CD4-positive, alpha-beta T cell treated with Interleukin-4 for 1 hour (primary cell): Measurements from ENCODE around the gene PRPF4.
"Not testable (repeated sequence)": the region's sequence is repeated elsewhere in the genome, so short reads cannot be mapped to it uniquely, and the experiment has no call there.

Experiments
- DNase-seq, 2 donors: peaks; one replicate each; pipeline ENCODE4 v3.0.0-alpha.2; 2020 to 2022

Gene PRPF4

DNA sequence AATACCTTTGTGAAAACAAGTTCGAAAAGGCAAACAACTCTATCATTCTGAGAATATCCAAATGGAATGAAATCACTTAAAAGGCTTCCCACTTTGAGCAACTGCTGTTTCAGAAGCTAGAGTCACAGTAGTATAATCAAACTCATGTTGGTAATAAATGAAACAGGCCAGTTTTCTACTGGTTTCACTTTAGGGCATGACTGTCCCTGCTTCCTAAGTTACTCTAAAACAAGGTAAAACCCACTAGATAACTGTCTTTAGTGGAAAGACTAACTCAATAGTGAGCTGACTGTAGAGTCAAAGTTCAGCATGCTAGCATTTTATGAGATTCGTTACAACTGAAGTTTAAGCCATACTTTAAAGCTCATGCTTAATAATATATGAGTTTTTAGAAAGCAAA lies 6.1 kb upstream of the PRPF4 start:
- DNase-seq, result no peak

DNA sequence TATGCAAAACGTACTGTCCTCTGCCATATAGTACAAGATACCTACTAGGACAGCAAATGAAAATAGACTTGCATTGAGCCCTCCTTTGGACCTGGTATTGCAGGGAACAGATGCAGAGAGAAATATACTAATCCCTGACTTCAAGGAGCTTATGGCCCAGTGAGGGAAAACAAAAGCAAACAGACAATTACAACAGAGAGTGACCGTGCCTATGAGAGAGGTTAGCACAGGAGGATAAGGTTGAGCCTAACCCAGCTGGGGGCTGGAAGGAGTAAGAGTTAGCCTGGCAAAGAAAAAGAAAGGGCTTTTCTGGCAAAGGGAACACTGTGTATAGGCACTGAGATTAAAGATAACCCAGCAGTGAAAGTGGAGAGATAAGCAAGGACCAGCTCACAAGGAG lies 5.6 kb upstream of the PRPF4 start:
- DNase-seq, result no peak

DNA sequence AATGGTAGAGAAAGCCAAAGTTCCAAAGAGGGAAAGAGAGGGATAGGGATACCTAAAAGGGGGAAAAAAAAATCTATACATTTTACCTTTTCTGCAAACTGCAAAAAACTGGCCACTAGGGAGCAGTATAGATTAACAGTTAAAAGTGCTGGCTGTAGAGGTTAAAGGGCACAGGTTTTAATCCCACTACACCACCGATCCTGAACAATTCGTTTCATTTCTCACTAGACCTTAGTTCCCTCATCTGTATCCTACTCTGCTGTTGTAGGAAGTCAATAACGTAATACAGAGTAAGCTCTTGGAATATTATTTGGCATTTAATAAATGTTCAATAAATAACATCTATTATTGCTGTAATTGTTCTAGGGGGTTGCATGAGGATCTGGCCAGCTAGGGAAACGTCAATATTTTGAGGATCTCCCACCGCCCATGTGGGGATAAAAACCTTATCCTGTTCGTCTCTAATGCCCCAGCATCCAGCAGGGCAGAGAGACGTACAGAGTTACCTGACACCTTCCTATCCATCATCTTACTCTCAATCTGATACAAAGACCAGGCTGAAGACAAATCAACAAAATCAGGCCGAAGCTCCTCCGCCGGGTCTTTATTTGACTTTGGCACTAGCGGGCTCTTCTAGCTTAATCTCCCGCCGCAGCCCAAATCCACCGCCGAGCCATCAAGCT lies 843 bp upstream of the PRPF4 start:
- peak in 1 of 2 donors; percentile 75 for DNase-seq

DNA sequence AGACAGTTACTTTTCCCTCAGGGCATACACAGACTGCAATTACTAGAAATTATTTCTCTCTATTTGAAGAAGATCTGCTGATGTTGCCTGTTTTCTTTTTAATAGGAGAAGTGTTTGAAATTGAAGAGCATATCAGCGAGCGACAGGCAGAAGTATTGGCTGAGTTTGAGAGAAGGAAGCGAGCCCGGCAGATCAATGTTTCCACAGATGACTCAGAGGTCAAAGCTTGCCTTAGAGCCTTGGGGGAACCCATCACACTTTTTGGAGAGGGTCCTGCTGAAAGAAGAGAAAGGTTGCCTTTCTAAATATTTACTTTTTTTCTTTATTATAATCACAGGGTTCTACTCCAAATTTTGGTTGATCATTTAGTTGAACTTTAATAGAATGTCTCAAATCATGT lies 3.4 kb downstream of the PRPF4 start:
- DNase-seq, result no peak

DNA sequence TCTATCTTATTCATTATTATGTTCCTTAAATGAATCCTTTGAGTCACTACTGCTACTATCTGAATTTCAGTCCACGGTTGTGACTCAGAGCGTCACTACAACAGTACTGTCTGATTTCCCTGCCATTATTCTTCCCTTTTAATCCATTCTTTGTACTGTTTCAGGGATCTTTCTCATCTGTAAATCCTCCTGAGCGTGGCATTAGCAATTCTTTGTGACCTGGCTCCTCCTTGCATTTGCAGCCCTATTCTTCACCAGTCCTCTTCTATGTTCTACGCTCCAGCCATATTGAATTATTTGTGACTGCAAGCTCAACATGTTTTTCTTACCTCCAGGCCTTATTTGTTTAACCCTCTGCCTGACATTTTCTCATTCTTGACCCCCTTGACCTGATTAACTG lies 5.9 kb downstream of the PRPF4 start:
- no peak for DNase-seq

DNA sequence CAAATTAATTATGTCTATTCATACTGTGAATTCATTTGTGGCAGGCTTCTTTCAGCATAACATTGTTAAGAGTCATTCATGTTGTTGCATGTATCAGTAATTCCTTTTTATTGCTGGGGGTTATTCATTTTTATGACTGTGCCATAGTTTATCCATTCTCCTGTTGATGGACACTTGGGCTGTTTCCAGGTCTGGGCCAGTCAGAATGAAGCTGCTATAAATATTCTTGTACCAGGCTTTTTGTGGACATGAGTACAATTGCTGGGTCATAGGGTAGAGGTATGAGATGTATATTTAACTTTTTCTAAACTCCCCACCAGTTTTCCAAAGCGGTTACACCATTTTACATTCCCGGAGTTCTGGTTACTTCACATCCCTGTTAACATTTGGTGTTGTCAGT lies 13.6 kb downstream of the PRPF4 start:
- no peak for DNase-seq

DNA sequence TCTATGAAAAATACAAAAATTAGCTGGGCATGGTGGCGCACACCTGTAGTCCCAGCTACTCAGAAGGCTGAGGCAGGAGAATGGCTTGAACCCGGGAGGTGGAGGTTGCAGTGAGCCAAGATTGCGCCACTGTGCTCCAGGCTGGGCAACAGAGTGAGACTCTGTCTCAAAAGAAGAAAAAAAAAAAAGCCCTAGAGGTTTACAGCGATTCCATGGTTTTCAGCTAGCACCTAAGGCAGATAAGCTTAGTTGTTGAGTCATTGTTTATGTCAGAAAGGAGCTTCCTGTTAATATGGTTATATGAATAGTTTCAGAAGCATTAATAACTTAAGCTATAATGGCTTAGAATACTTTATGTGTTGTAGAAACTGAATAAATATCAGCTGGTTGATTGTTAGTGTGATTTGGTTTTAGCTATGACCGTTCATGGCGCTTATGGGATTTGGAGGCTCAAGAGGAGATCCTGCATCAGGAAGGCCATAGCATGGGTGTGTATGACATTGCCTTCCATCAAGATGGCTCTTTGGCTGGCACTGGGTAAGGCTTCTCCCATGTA lies 14.7 kb downstream of the PRPF4 start:
- DNase-seq, result no peak

DNA sequence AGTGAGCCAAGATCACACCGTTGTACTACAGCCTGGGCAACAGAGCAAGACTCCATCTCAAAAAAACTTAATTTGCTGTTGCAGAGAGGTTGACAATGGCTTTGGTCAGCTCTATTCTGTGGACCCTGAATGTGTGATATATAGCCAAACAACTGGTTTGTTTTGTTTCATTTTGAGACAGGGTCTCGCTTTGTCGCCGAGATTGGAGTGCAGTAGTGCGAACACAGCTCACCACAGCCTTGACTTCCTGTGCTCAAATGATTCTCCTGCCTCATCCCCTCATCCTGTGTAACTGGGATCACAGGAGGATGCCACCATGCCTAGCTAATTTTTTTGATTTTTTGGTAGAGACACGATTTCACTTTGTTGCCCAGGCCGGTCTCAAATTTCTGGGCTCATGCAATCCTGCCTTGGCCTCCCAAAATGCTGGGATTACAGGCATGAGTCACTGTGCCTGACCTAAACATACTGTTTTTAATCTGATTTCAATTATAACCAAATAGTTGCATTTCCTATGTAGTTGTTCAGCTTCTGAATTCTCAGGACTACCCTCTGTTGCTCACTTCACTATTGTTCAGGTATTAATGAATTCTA lies 17.9 kb downstream of the PRPF4 start:
- no peak for DNase-seq

DNA sequence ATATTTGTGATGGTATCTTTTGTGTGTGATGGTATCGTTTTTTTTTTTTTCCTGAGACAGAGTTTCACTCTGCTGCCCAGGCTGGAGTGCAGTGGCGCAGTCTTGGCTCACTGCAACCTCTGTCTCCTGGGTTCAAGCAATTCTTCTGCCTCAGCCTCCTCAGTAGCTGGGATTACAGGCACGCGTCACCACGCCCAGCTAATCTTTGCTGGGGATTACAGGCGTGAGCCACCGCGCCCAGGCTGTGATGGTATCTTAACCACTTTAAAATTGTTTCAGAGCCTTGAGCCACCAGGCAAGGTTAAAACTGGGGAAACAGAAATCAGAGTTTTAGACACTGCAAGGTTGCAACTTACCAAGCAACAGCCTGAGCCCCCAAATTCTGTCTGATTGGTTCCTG lies 20.8 kb downstream of the PRPF4 start:
- not testable (repeated sequence) for DNase-seq

DNA sequence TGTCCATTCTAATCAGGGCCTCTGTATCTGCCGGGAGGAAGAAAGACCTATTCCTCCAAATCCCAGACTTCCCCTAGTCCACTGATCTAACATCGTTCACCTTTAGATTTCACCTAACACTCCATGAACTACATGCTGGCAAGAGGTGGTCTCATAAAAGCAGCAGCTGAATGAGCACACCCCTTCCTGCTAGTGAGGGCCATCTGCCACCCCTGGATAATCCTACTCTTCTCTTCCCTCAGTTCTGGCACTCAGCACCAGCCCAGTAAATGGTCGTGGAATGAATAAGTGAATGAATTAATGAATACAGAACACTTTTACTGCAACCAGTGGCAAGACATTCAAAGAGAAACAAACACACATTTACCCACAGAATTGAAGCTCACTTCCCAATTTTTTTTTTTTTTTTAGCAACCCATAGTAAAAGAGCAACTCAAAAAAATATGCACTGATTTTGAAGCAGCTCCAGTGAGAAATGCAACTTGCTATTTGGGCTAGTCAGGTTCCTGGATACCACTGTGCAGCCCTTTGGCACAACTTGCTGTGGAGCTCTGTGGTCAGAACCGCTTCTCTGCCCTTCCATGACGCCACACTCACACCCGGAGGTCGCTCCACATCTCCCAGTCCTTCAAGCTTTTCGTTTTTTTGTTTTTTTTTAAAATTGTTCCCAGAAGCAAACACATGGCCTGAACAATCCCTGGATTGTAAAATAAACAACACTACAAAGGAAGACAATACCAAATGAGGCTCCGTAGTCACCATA lies 21.5 kb downstream of the PRPF4 start:
- no peak for DNase-seq

DNA sequence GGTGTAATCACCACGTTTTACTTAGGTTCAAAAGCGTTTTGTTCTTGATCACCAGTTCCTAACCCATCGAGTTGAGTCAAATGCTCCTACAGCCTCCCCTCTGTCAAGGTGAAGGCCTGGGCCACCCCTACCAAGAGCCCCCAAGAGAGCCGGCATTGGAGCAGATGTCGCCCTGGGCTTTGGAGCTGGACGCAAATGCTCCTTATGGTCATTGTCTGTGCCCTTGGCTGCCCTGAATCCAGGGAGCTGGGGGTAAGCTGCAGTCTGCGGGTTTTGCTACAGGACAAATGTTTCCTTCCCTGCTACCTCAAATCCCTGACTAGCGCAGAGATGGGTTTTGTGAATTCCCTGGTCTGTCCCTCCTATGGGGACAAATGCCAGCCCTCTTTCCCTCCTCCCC lies 22.9 kb downstream of the PRPF4 start:
- DNase-seq, result no peak

DNA sequence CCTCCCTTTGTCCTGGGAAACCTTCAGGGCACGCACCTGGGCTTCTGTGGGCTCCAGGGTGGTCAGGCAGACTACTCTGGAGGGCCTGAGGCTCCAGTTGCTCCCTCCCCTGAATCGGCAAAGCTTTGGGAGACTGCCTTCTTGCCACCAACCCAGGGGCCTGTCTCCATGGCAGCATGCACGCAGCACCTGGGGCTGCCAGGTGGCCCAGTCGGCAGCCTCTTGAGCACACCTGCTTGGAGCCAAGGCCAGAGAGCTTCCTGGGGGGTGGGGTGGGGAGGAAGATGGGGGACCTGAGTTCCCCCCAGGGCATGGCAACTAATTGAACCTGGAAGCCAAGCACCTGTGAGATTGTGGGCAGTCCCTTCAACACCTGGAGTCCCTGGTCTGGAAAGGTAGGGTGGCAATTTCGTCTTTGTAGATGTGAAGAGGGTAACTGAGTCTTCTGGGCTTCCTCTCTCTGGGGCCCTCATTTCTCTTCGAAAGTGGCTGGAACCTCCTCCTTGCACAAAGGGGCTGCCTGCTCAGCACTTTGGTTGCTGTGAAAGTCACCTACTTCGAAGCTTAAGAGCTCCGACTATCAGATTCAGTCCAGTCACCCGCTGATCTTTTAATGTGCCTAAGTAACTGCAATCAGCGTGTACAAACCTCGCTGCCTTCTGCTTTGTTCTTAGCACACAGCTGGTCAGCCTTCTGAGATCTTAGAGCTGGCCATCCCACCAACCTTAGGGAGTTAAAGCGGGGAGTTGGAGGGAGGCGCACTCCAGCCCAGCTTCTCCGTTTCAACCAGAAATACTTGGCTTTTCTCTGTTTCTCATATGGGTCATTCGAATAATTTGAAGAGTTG lies 23.7 kb downstream of the PRPF4 start:
- no peak for DNase-seq

DNA sequence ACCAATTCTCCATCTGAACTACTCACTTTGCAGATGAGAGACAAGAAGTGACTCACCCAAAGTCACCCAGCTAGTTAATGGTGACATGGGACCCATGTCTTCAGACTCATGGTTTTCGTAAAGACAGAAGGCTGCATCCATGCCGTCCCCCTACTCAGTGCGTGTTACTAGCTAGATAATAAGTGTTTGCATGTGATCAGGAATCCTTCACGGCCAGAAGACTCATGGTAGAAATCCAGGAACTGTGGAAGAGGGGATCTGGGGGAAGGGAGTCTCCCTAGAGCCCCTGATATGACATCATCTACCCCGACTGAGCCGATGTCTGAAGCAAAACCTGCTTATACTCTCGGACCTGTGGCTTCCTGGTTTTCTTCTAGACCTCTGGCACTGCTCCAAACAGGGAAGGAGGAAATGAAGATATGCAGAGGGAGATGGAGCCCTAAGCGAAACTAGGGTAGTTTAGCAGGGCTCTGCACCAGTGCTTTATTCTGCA lies 24.4 kb downstream of the PRPF4 start:
- peak in 1 of 2 donors; percentile 17 for DNase-seq

DNA sequence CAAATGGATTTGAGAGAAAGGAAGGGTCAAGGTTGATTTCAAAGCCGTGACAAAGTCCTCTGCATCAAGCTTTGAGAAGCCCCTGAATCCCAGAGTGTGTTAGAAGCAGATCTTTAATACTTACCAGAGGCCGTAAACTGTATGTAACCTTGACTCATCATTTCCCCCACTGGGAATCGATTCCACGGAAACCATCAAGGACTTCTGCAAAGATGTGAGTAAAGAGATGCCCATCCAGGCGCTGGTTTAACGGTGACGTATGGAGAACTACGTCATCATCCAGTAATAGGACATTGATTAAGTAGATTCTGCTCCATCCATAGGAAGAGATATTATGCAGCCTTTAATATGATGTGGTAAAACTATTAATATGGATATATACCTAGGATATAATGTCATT lies 26.1 kb downstream of the PRPF4 start:
- DNase-seq, result no peak

DNA sequence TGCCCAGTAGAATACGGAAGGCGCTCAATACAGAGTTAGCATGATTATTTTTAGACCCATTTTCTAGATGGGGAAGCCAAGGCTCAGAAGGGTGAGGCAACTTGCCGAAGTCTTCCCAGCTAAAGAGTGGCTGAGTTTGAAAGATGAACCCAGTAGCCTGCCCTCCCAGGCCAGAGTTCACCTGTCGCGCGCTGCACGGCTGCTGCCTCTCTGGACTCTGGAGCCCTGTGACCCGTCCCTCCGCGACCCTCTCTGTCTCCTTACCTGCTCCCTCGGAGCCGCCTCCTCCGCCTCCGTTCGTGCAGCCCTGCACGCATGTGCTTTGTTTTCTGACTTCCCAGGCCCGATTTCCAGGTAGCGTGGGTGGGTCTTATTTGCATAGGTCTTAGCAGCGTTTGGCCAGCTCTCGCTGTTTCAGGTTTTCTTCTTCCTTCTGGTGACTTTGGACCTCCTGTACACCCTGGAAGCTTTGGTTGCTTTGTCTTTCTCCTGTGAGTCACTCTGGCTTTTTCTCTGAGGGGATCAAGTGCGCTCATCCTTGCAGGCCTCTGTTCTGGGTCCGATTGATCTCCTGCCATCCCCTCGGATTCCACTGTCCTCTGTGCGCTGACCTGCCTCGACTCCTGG lies 27.4 kb downstream of the PRPF4 start, which contains the start of gene RNF183:
TSS of gene RNF183 (minus strand) at position 585 of the 627 bp plus-strand sequence. CDS start 5,192 bp downstream, outside the sequence.
- DNase-seq, result no peak

DNA sequence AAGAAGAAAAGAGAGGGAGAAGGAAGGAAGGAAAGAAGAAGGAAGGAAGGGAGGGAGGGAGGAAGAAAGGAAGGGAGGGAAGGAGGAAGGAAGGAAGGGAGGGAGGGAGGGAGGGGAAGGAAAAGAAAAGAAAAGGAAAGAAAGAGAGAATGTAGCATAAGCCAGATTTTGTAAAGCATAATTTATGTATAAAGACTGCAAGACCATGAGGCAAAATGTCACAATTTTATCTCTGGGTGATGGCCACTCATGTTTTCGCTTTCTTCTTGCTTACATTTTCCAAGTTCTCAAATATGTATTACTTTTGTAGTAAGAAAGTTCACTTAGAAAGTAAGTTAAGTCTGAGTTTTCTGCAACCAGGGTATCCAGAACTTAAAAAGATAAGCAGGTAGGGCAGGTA lies 31.1 kb downstream of the PRPF4 start:
- DNase-seq, result no peak

DNA sequence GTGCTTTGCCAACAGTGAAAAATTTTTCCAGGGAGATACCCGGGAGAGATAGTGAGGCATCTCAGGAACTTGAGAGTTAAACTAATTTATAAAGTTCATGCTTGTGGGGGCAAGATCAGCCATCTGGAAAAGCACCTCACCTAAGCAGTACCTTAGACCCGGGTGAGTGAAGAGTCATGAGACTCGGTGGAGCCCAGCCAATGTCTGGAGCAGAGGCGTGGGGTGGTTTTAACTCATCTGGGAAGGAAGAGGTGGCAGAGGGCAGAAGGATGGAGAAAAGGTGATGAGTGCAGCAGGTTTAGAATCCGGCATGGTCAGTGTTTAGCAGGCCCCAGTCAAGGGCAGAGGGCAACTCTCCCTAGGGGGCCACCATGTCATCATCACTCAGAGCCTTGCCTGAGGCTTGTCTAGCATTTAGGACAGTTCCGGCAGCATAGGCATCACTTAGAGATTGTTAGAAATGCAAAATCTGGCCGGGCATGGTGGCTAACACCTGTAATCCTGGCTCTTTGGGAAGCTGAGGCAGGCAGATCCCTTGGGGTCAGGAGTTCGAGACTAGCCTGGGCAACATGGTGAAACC lies 32.0 kb downstream of the PRPF4 start:
- no peak for DNase-seq

DNA sequence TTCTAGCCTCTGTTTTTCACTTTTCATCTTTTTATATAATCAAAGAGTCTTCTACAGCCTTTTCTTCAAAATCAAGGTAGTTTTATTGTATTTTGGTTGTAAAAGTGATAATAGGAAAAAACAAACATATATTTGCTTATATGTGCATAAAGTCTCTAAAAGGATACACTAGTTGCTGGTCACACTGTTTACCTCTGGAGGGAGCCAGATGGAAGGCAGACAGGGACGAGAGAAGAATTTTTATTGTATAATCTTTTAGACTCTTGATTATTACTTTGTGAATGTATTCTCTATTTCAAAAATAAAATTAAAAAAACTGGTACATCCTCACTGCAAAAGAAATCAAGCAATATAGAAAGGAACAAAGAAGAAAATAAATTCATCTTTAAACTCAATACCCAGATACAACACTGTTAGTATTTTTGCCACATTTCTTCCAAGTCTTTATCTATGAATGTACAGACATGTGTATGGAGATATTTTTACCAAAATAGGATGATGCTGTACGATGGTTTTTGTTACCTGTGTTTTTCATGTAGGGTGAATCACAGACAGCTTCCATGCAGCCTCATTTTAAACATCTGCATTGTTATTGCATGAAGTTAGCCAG lies 33.9 kb downstream of the PRPF4 start:
- peak; percentile 36 to 54 for DNase-seq

DNA sequence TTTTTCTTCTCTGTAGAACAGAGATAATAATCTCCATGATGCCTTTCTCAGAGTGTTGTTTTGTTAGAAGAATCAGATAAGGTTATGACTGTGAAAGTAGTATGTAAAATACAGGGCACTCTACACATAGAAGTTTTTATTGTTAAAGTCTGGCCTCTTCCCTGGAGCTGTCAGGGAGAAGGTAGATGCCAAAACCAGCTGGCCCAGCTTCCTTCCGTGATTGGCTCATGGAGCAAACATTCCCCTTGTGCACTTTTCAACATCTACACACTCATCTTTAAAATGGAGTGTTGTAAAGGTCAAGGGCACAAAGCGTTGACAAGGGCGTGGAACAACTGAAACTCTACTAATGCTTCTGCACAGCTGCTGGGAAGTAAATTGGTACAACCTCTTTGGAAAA lies 35.1 kb downstream of the PRPF4 start:
- no peak for DNase-seq

DNA sequence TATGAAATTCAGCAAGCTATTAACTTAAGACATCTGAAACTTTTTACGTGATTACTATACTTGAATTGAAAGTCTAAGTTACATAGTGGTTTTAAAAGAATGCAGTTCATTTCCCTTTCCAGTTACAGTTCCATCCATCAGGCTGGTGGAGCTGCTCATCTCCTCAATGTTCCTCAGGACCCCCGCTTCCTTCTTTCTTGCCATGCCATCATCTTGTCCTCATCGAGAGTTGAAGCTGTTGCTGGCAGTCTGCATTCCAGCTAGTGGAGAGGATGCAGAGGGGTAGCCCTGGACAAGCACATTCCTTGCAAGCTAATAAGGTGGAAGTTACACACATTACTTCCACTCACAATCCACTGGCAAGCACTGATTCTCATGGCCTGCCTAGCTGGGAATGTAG lies 36.5 kb downstream of the PRPF4 start:
- no peak for DNase-seq

DNA sequence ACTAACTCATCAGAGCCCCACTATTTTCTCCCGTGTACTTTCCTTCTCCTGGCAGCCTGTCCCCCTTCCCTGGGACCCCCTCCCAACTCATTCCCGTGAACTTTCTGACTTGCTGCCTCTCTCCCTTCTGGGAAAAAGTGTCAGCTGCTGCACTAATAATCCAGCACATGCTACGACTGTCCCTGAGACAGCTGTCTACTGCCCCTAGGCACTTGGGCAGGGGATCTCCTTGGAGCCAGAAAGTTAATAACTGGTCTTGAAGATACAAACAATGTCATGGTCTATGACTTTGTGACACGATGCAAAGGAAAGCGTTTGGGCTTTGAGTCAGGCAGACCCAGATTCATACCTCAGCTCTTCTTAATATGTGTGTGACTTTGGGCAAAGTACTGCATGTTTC lies 37.8 kb downstream of the PRPF4 start:
- no peak for DNase-seq
